K562 (cell line): ENCODE results near the gene ADAM19. TPM values are rescaled to one million over a fixed set of nuclear protein-coding genes. Genes with fewer than 3 reads are reported as not detected.

ENCODE experiments used
- ATF3 ChIP-seq, 2 experiments: fragments of 450-650 bp in 1 of 2; sonication (generic) in 1 of 2; formaldehyde crosslinking in 1 of 2; IDR thresholded peaks in 1 of 2; conservative IDR thresholded peaks in 1 of 2; 2 replicates each; pipeline versions ENCODE4 v1.6.1 to v1.8.1; 2016 to 2023; ENCODE audit warnings: mild to moderate bottlenecking in 2 of 2, moderate library complexity in 2 of 2, inconsistent platforms in 1 of 2, missing genetic modification reagents in 1 of 2
- BDP1 ChIP-seq: IDR thresholded peaks from 3 replicates; pipeline ENCODE4 v1.6.1; 2011; ENCODE audit not compliant: insufficient read length, insufficient read depth
- CBFA2T2 ChIP-seq: fragments of 450-650 bp; conservative IDR thresholded peaks from 2 replicates; pipeline ENCODE4 v1.6.1; 2017; ENCODE audit warnings: mild to moderate bottlenecking
- CC2D1A ChIP-seq: fragments of 450-650 bp; IDR thresholded peaks from 2 replicates; pipeline ENCODE4 v1.6.1; 2017; ENCODE audit warnings: mild to moderate bottlenecking
- CTCFL ChIP-seq: IDR thresholded peaks from 2 replicates; pipeline ENCODE4 v1.6.1; 2011; ENCODE audit warnings: borderline replicate concordance, low read depth, mild to moderate bottlenecking, moderate library complexity, low read length; ENCODE audit not compliant: insufficient read depth, poor library complexity, severe bottlenecking
- DIDO1 ChIP-seq: fragments of 450-650 bp; IDR thresholded peaks from 2 replicates; pipeline ENCODE4 v1.6.1; 2016; ENCODE audit warnings: low read depth, missing biosample characterization, missing genetic modification characterization
- EP300 ChIP-seq: IDR thresholded peaks from 2 replicates; pipeline ENCODE4 v1.6.1; 2012; ENCODE audit warnings: low read length, improper control_type of control experiment
- HNRNPUL1 ChIP-seq: fragments of 200-400 bp; formaldehyde crosslinking; IDR thresholded peaks from 2 replicates; pipeline ENCODE4 v1.6.1; 2017; ENCODE audit warnings: low read length
- MYNN ChIP-seq, 2 experiments: sonication (generic); formaldehyde crosslinking in 1 of 2; IDR thresholded peaks; 2 replicates each; pipeline versions ENCODE4 v1.5.0 to v1.6.1; 2016 to 2020; ENCODE audit warnings: antibody characterized with exemption in 1 of 2, missing genetic modification reagents in 1 of 2
- NFE2L1 ChIP-seq: fragments of 450-650 bp; IDR thresholded peaks from 2 replicates; pipeline ENCODE4 v1.6.1; 2016; ENCODE audit warnings: missing genetic modification characterization, low read depth, mild to moderate bottlenecking, missing compliant biosample characterization, moderate library complexity, borderline replicate concordance
- RHOXF2B ChIP-seq: fragments of 250-450 bp; sonication (Bioruptor Pico); conservative IDR thresholded peaks from 2 replicates; pipeline ENCODE4 v1.5.1; 2021
- SIRT6 ChIP-seq: IDR thresholded peaks from one replicate; pipeline ENCODE4 v1.6.1; 2012; ENCODE audit warnings: low read depth, mild to moderate bottlenecking, control low read depth, inconsistent platforms, low read length, moderate library complexity
- ZBTB17 ChIP-seq: fragments of 450-650 bp; formaldehyde crosslinking; IDR thresholded peaks from 2 replicates; pipeline ENCODE4 v1.4.0; 2020; ENCODE audit warnings: mild to moderate bottlenecking
- ZKSCAN3 ChIP-seq: fragments of 250-450 bp; sonication (Bioruptor Pico); IDR thresholded peaks from 2 replicates; pipeline ENCODE4 v1.4.0; 2020
- ZNF589 ChIP-seq: fragments of 200-800 bp; sonication (Bioruptor generic); IDR thresholded peaks from 2 replicates; pipeline ENCODE4 v1.6.1; 2016; ENCODE audit warnings: low read depth, missing genetic modification characterization, missing compliant biosample characterization
- ZNF778 ChIP-seq: fragments of 450-650 bp; formaldehyde crosslinking; IDR thresholded peaks from 2 replicates; pipeline ENCODE4 v1.4.0; 2020; ENCODE audit warnings: mild to moderate bottlenecking, moderate library complexity
- polyA plus RNA-seq, 8 experiments: library from polyadenylated mRNA; depleted of rRNA in 4 of 8; stranded (reverse) in 5 of 8; unstranded in 3 of 8; fragments of >200 nt; fragmentation: Nextera tagmentation in 2 of 8; fragmentation: Illumina TruSeq in 1 of 8; extraction: Ambion mirVana in 2 of 8; extraction: Trizol in 1 of 8; gene quantifications; 2 replicates each; pipeline versions ENCODE4 v1.2.1 to v1.2.3, GENCODE V29; 2011 to 2014; ENCODE audit warnings: inconsistent platforms in 1 of 8, missing spikeins in 1 of 8
- total RNA-seq, 7 experiments: library from RNA; depleted of rRNA in 6 of 7; stranded (reverse); fragments of >200 nt in 6 of 7; fragmentation: Illumina TruSeq in 2 of 7; extraction: Trizol in 2 of 7; gene quantifications; 2 replicates each; pipeline versions ENCODE4 v1.2.1 to v1.2.3, GENCODE V29; 2011 to 2021; ENCODE audit warnings: low replicate concordance in 1 of 7
- TF ChIP-seq, protein P1 (sequence below): sonication (generic); formaldehyde crosslinking; IDR thresholded peaks from 2 replicates; pipeline ENCODE4 v1.9.0; 2022; ENCODE audit warnings: mild to moderate bottlenecking, missing genetic modification reagents
- TF ChIP-seq, protein P2 (sequence below): sonication (generic); formaldehyde crosslinking; IDR thresholded peaks from 2 replicates; pipeline ENCODE4 v1.8.1; 2022; ENCODE audit warnings: missing genetic modification reagents

Gene ADAM19
- total and polyA plus RNA-seq, 9 of the 15 experiments (the other 6 are each of a cell fraction or from before 2014, with no cell fraction given), result 0.11 to 1.1 (median 0.43) TPM

- TF ChIP-seq NFE2L1 (tag) (no peak), SIRT6 (no peak), MYNN (IDR thresholded peaks at IDR 0.05) (peak; percentile 88), MYNN (CRISPR knock-in tag; IDR thresholded peaks at IDR 0.05) (no peak), HNRNPUL1 (no peak), EP300 (peak; percentile 94), CTCFL (no peak), CBFA2T2 (peak; percentile 97), BDP1 (no peak), ATF3 (IDR thresholded peaks at IDR 0.05) (no peak), ATF3 (CRISPR knock-in tag; conservative IDR thresholded peaks at IDR 0.05) (no peak), DIDO1 (tag) (no peak), ZBTB17 (CRISPR knock-in tag) (peak; percentile 99), ZNF589 (CRISPR knock-in tag) (peak; percentile 60; the same call in 1 of the 2 replicates), CC2D1A (peak; percentile 89; the same call in 1 of the 2 replicates), ZKSCAN3 (no peak), ZNF778 (no peak), RHOXF2B (CRISPR knock-in tag) (no peak)
- TF ChIP-seq, protein P1, sequence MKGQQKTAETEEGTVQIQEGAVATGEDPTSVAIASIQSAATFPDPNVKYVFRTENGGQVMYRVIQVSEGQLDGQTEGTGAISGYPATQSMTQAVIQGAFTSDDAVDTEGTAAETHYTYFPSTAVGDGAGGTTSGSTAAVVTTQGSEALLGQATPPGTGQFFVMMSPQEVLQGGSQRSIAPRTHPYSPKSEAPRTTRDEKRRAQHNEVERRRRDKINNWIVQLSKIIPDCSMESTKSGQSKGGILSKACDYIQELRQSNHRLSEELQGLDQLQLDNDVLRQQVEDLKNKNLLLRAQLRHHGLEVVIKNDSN (CRISPR knock-in tag), result no peak
- TF ChIP-seq, protein P2, sequence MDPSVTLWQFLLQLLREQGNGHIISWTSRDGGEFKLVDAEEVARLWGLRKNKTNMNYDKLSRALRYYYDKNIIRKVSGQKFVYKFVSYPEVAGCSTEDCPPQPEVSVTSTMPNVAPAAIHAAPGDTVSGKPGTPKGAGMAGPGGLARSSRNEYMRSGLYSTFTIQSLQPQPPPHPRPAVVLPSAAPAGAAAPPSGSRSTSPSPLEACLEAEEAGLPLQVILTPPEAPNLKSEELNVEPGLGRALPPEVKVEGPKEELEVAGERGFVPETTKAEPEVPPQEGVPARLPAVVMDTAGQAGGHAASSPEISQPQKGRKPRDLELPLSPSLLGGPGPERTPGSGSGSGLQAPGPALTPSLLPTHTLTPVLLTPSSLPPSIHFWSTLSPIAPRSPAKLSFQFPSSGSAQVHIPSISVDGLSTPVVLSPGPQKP (CRISPR knock-in tag), result no peak
Measured at GRCh38 chr5:157610990-157611389, 35.4 kb upstream of the ADAM19 start (continued).
